ENCODE measurements around the gene URGCP. TPM values are rescaled to one million over a fixed set of nuclear protein-coding genes. Genes with fewer than 3 reads are reported as not detected.

URGCP gene
- total RNA-seq, 1 donor from 2014 or later, result 21.1 TPM

GRCh38 chr7:43926798-43927123 is 20.4 kb upstream of the URGCP start:
- Histone ChIP-seq H3K27ac (peak overlapping the region; percentile 90), H3K36me3 (no peaks in the 10 kb centered on the region), H3K9me3 (no peaks in the 10 kb centered on the region), H3K4me3 (peak overlapping the region; percentile 64 to 73), H3K27me3 (no peaks in the 10 kb centered on the region), H3K4me1 (peaks cover 7% of the 10 kb centered on the region)
- DNase-seq (ENCODE audit: extremely low spot score in 2 of 2), result no peak
- intact Hi-C loops (cut with DNase I), result no loop called here
- no peak for TF ChIP-seq POLR2AphosphoS5 (IDR thresholded peaks at IDR 0.05; ENCODE audit: insufficient read depth in 1 of 2, low read depth in 1 of 2)
- peak in 1 of 3 experiments; percentile 16 for TF ChIP-seq CTCF (IDR thresholded peaks at IDR 0.05)

DNA sequence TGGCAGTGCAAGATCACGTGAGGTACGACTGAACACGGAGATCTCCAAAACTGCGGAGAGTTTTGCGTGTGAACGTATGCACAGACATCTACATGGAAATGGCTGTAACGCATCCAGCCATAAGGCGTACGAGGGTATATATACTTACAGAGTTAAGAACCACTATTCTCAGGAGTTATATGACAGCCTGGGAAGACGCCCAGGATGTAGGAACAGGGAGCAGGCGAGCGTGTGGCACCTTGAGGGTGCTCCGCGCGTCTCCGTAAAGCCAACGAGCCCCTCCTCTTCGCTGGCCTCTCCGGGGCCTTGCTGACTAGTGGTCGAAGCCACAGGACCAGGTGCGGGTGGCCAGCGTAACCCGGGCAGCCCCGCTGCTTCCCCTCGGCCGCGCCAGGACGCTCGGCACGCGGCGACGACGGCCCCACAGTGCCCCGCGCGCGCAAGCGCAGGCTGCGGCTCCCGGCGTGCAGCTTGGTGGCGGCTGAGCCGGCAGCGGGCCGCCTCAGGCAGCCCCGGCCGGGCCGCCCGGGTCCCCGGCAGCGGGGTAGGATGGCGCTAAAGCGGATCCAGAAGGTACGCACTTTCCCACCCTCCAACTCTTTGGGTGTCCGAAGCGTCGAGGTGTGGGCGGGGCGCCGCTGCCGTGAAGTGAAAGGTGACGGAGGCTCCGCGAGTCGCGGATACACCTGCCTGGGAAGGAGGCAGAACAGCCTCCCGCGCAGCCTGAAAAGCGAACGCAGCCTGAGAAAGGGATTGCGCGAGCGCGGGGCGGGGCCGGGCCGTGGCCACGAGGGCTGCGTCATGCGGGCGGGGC is 19.8 kb upstream of the URGCP start, which contains the start of gene UBE2D4:
UBE2D4 (plus strand) TSS at position 453 of the 814 bp plus-strand sequence; CDS start at position 550, 97 bp downstream.
- DNase-seq (ENCODE audit: extremely low spot score in 2 of 2), result no peak
- Histone ChIP-seq H3K9me3 (no peaks in the 10 kb centered on the region), H3K27ac (peak within 1 kb of the TSS; percentile 90), H3K36me3 (no peaks in the 10 kb centered on the region), H3K4me1 (peaks cover 7% of the 10 kb centered on the region), H3K27me3 (no peaks in the 10 kb centered on the region), H3K4me3 (peak within 1 kb of the TSS; percentile 64 to 73)
- intact Hi-C loops (cut with DNase I), result no loop called here
- peak; percentile 43 to 97 for TF ChIP-seq POLR2AphosphoS5 (IDR thresholded peaks at IDR 0.05; ENCODE audit: insufficient read depth in 1 of 2, low read depth in 1 of 2)
- TF ChIP-seq CTCF (IDR thresholded peaks at IDR 0.05), result no peak
- TF ChIP-seq POLR2A (IDR thresholded peaks at IDR 0.05), result peak in 1 of 2 donors; percentile 96

- Histone ChIP-seq H3K27ac (no peak overlapping the region), H3K4me1 (peaks cover 7% of the 10 kb centered on the region), H3K36me3 (no peaks in the 10 kb centered on the region), H3K9me3 (no peaks in the 10 kb centered on the region), H3K4me3 (no peak overlapping the region), H3K27me3 (no peaks in the 10 kb centered on the region)
- TF ChIP-seq POLR2A (IDR thresholded peaks at IDR 0.05), result no peak
- TF ChIP-seq CTCF (IDR thresholded peaks at IDR 0.05), result no peak
- TF ChIP-seq POLR2AphosphoS5 (IDR thresholded peaks at IDR 0.05; ENCODE audit: insufficient read depth in 1 of 2, low read depth in 1 of 2), result no peak
- intact Hi-C loops (cut with DNase I), result no loop called here
- no peak for DNase-seq (ENCODE audit: extremely low spot score in 2 of 2)
Measured at GRCh38 chr7:43922726-43923125, 16.3 kb upstream of the URGCP start.

DNA sequence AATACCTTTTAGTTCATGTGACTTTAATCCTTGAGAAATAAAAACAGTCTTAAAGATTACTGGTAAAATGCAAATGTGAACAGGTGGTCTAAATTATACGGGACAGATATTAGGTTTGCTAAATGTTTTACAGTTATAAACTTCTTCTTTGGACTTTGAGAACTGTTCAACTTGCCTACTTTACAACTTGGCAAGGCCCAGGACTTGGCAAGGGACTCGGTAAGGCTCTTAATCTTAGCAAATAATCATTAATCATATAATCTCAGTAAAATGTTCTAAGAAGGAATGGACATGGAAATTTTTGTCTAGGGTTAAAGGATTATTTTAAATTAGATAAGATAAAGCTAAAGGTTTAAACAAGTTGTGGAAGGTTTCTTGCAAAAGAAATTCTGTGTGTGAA is 15.0 kb upstream of the URGCP start:
- Histone ChIP-seq H3K9me3 (no peaks in the 10 kb centered on the region), H3K4me3 (no peak overlapping the region), H3K27ac (no peak overlapping the region), H3K36me3 (no peaks in the 10 kb centered on the region), H3K27me3 (no peaks in the 10 kb centered on the region), H3K4me1 (peaks cover 7% of the 10 kb centered on the region)
- TF ChIP-seq POLR2A (IDR thresholded peaks at IDR 0.05), result no peak
- TF ChIP-seq CTCF (IDR thresholded peaks at IDR 0.05), result no peak
- no peak for TF ChIP-seq POLR2AphosphoS5 (IDR thresholded peaks at IDR 0.05; ENCODE audit: insufficient read depth in 1 of 2, low read depth in 1 of 2)
- intact Hi-C loops (cut with DNase I), result no loop called here
- no peak for DNase-seq (ENCODE audit: extremely low spot score in 2 of 2)

DNA sequence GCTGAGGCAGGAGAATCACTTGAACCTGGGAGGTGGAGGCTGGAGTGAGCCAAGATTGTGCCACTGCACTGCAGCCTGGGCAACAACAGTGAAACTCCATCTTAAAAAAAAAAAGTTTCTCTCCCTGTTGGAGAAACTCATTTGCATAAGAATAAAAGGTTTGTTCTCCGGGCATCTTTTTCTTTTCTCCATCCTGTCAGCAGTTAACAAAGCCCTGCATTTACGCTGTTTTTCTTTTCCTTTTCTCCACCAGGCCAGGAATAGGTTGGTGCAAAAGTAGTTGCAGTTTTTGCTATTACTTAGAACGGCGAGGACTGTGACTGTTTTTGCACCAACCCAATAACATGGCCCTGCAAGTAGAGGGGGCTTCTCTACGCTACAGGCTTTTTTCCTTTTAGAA is 9.5 kb upstream of the URGCP start:
- no peaks in the 10 kb centered on the region for H3K27me3 ChIP-seq
- no peak for DNase-seq (ENCODE audit: extremely low spot score in 2 of 2)
- H3K9me3 ChIP-seq, result no peaks in the 10 kb centered on the region
- no peak overlapping the region for H3K4me3 ChIP-seq
- TF ChIP-seq POLR2AphosphoS5 (IDR thresholded peaks at IDR 0.05; ENCODE audit: insufficient read depth in 1 of 2, low read depth in 1 of 2), result no peak
- no peak for TF ChIP-seq CTCF (IDR thresholded peaks at IDR 0.05)
- TF ChIP-seq POLR2A (IDR thresholded peaks at IDR 0.05), result no peak
- intact Hi-C loops (cut with DNase I), result no loop called here
- no peaks in the 10 kb centered on the region for H3K36me3 ChIP-seq
- H3K4me1 ChIP-seq, result no peaks in the 10 kb centered on the region
- no peak overlapping the region for H3K27ac ChIP-seq
